GM19452 (cell line): ENCODE data around the gene PGA4.
"Not testable (repeated sequence)": the region's sequence is repeated elsewhere in the genome, so short reads cannot be mapped to it uniquely, and the experiment has no call there.

ENCODE experiments used
- ATAC-seq: cut with Tn5 transposase; IDR thresholded peaks from one replicate; pipeline ENCODE4 v1.9.1; 2021; ENCODE audit not compliant: unreplicated experiment

The PGA4 gene

GRCh38 chr11:61222047-61222446 is at the start of gene PGA4:
Gene PGA4 (plus strand): TSS chr11:61222347. CDS start chr11:61222401, 54 bp downstream.
- not testable (repeated sequence) for ATAC-seq

- no peak for ATAC-seq
Observed at GRCh38 chr11:61172356-61172755, 49.8 kb upstream of the PGA4 start.

- no peak for ATAC-seq
Observed at GRCh38 chr11:61172888-61173287, 49.3 kb upstream of the PGA4 start.

GRCh38 chr11:61173456-61173855 is 48.7 kb upstream of the PGA4 start:
- no peak for ATAC-seq

GRCh38 chr11:61174273-61174672 is 47.9 kb upstream of the PGA4 start:
- no peak for ATAC-seq

- ATAC-seq, result no peak
Observed at GRCh38 chr11:61174949-61175348, 47.2 kb upstream of the PGA4 start.

GRCh38 chr11:61176446-61176845 is 45.7 kb upstream of the PGA4 start:
- no peak for ATAC-seq

- ATAC-seq, result not testable (repeated sequence)
Observed at GRCh38 chr11:61180205-61180604, 41.9 kb upstream of the PGA4 start.

GRCh38 chr11:61181489-61181888 is 40.7 kb upstream of the PGA4 start:
- no peak for ATAC-seq

- ATAC-seq, result no peak
Observed at GRCh38 chr11:61183645-61184044, 38.5 kb upstream of the PGA4 start.

- ATAC-seq, result no peak
Observed at GRCh38 chr11:61186504-61186903, 35.6 kb upstream of the PGA4 start.

GRCh38 chr11:61187505-61188130 is 34.5 kb upstream of the PGA4 start:
- ATAC-seq, result no peak

GRCh38 chr11:61189933-61190332 is 32.2 kb upstream of the PGA4 start:
- ATAC-seq, result no peak

GRCh38 chr11:61193596-61193995 is 28.6 kb upstream of the PGA4 start:
- ATAC-seq, result no peak

GRCh38 chr11:61194169-61194671 is 27.9 kb upstream of the PGA4 start:
- no peak for ATAC-seq

GRCh38 chr11:61194981-61195695 is 27.0 kb upstream of the PGA4 start:
- no peak for ATAC-seq

GRCh38 chr11:61195719-61196118 is 26.4 kb upstream of the PGA4 start:
- ATAC-seq, result no peak

GRCh38 chr11:61198361-61198760 is 23.8 kb upstream of the PGA4 start:
- no peak for ATAC-seq

GRCh38 chr11:61198948-61199523 is 23.1 kb upstream of the PGA4 start:
- no peak for ATAC-seq

GRCh38 chr11:61201476-61201875 is 20.7 kb upstream of the PGA4 start:
- no peak for ATAC-seq

GRCh38 chr11:61202950-61203746 is 19.0 kb upstream of the PGA4 start, which contains the start of gene PGA3:
Gene PGA3 (plus strand): TSS chr11:61203515. CDS start chr11:61203565, 50 bp downstream.
- not testable (repeated sequence) for ATAC-seq
